ENCODE measurements around the gene CTCFL. TPM values are rescaled to one million over a fixed set of nuclear protein-coding genes. Genes with fewer than 3 reads are reported as not detected.

CTCFL gene
- total RNA-seq, 1 donor from 2014 or later, result not detected

DNA sequence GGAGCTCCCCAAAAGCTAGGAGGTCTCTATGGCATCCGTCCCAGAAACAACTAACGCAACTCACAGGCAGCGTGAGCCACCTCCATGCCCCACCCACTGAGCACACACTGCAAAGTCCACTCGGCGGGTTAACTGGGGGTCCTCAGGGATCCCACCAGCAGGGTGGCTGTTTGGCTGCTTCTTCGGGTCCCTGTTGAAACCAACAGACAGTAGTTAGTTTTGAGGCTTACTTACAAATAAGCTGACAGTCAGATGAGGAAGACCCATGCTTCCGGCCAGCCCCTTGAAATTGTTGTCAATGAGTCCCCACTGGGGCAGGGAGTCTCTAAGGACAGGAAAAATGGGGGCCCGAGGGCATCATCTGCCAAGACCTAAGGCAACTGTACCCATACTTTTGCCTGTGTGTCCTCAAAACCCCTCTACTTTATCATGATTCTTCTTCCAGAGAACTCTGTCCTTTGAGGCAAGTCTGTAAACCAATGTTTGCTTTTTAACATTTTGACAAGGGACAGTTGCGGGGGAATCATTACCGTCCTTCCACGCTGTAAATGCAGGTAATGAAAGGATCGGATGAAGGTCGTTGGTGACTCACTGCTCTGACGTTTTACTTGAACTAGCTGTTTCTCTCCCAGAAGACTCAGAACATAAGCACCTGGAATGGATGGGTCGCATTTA lies 33.8 kb upstream of the CTCFL start:
- Mint-ChIP-seq H3K27me3 (ENCODE audit: insufficient read depth, low read depth) (peaks cover 7% of the 10 kb centered on the region), H3K4me3 (no peak overlapping the region), H3K9me3 (peaks cover 1% of the 10 kb centered on the region), H3K27ac (no peak overlapping the region), H3K4me1 (peaks cover 9% of the 10 kb centered on the region), H3K36me3 (no peaks in the 10 kb centered on the region)
- H3K27me3 ChIP-seq, result no peaks in the 10 kb centered on the region
- H3K9ac ChIP-seq, result no peak overlapping the region
- no peaks in the 10 kb centered on the region for H3K79me2 ChIP-seq (ENCODE audit: low read depth)
- H2AFZ ChIP-seq (replicated peaks), result no peak overlapping the region
- no peak overlapping the region for H3K4me3 ChIP-seq
- H3F3A ChIP-seq (ENCODE audit: low read depth), result no peaks in the 10 kb centered on the region
- no peak for DNase-seq (ENCODE audit: low spot score)
- no peaks in the 10 kb centered on the region for H4K20me1 ChIP-seq (ENCODE audit: low read depth)
- TF ChIP-seq EZH2phosphoT487 (IDR thresholded peaks at IDR 0.05) (no peak), EZH2 (IDR thresholded peaks at IDR 0.05) (no peak)
- TF ChIP-seq, protein P1, sequence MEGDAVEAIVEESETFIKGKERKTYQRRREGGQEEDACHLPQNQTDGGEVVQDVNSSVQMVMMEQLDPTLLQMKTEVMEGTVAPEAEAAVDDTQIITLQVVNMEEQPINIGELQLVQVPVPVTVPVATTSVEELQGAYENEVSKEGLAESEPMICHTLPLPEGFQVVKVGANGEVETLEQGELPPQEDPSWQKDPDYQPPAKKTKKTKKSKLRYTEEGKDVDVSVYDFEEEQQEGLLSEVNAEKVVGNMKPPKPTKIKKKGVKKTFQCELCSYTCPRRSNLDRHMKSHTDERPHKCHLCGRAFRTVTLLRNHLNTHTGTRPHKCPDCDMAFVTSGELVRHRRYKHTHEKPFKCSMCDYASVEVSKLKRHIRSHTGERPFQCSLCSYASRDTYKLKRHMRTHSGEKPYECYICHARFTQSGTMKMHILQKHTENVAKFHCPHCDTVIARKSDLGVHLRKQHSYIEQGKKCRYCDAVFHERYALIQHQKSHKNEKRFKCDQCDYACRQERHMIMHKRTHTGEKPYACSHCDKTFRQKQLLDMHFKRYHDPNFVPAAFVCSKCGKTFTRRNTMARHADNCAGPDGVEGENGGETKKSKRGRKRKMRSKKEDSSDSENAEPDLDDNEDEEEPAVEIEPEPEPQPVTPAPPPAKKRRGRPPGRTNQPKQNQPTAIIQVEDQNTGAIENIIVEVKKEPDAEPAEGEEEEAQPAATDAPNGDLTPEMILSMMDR (IDR thresholded peaks at IDR 0.05), result no peak
- H3K4me1 ChIP-seq, result no peaks in the 10 kb centered on the region
- H3K36me3 ChIP-seq, result no peaks in the 10 kb centered on the region
- no peak overlapping the region for H3K4me2 ChIP-seq
- H3K9me3 ChIP-seq (ENCODE audit: low read depth), result no peaks in the 10 kb centered on the region
- H3K27ac ChIP-seq, result no peak overlapping the region

DNA sequence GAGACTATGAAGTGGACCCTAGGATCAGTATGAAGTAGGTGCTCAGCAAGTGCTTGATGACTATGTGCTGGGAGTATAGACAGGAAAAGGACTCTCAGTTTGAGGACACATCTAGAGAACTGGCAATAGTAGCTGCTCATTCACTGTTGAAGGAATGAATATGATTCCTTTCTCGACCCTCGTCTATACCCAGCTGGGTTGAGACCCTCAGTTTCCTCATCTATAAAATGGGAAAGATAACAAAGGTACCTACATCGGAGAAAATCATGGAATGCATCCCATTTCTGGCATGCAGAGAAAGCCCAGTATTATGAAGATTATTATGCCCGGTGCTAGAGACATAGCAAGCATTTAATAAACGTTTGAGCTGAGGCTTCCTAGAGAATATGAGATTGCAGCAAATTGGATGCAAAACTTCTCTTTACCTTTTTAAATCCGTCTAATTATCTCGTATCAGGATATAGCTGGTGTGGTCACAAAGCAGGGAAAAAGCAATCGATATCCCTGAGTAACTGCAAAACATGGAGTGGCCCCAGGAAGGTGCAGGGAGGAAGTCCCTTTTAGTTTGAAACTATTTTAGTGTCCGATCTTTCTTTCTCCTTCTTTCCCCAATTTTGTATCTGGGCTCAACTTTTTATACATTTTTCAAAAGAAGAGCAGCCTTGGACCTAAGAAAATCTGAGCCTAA lies 33.1 kb upstream of the CTCFL start:
- DNase-seq (ENCODE audit: low spot score), result no peak
- H3K27me3 ChIP-seq, result no peaks in the 10 kb centered on the region
- H3K27ac ChIP-seq, result no peak overlapping the region
- no peaks in the 10 kb centered on the region for H3K79me2 ChIP-seq (ENCODE audit: low read depth)
- no peak overlapping the region for H3K9ac ChIP-seq
- no peaks in the 10 kb centered on the region for H3K36me3 ChIP-seq
- no peaks in the 10 kb centered on the region for H4K20me1 ChIP-seq (ENCODE audit: low read depth)
- TF ChIP-seq, protein P1 (IDR thresholded peaks at IDR 0.05), result no peak
- TF ChIP-seq EZH2 (IDR thresholded peaks at IDR 0.05) (no peak), EZH2phosphoT487 (IDR thresholded peaks at IDR 0.05) (no peak)
- Mint-ChIP-seq H3K4me1 (peaks cover 9% of the 10 kb centered on the region), H3K4me3 (no peak overlapping the region), H3K27me3 (ENCODE audit: insufficient read depth, low read depth) (peaks cover 7% of the 10 kb centered on the region), H3K36me3 (no peaks in the 10 kb centered on the region), H3K27ac (no peak overlapping the region), H3K9me3 (no peaks in the 10 kb centered on the region)
- no peak overlapping the region for H3K4me2 ChIP-seq
- no peaks in the 10 kb centered on the region for H3F3A ChIP-seq (ENCODE audit: low read depth)
- H3K4me1 ChIP-seq, result no peaks in the 10 kb centered on the region
- H2AFZ ChIP-seq (replicated peaks), result no peak overlapping the region
- no peaks in the 10 kb centered on the region for H3K9me3 ChIP-seq (ENCODE audit: low read depth)
- no peak overlapping the region for H3K4me3 ChIP-seq

DNA sequence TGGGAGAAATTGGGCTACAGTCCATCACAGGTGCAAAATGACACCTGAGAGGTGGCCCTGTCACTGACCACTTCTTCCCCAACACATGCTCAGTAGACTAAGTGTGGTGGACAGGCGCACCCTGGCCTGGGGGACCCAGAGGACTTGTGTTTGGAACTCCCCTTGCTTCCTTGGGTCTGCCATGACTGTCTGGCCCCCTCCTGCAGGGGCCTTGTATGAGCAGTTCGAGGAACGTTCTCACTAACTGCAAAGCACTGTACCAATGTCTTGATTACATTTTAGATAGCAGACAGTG lies 32.0 kb upstream of the CTCFL start:
- Histone ChIP-seq H2AFZ (replicated peaks) (no peak overlapping the region), H3F3A (ENCODE audit: low read depth) (no peaks in the 10 kb centered on the region), H4K20me1 (ENCODE audit: low read depth) (no peaks in the 10 kb centered on the region), H3K9ac (no peak overlapping the region), H3K27me3 (no peaks in the 10 kb centered on the region), H3K36me3 (no peaks in the 10 kb centered on the region), H3K4me1 (no peaks in the 10 kb centered on the region), H3K4me3 (no peak overlapping the region), H3K9me3 (ENCODE audit: low read depth) (no peaks in the 10 kb centered on the region), H3K79me2 (ENCODE audit: low read depth) (no peaks in the 10 kb centered on the region), H3K27ac (no peak overlapping the region), H3K4me2 (no peak overlapping the region)
- H3K27ac Mint-ChIP-seq, result peak overlapping the region; percentile 50
- TF ChIP-seq EZH2phosphoT487 (IDR thresholded peaks at IDR 0.05), result no peak
- TF ChIP-seq EZH2 (IDR thresholded peaks at IDR 0.05), result no peak
- TF ChIP-seq, protein P1 (IDR thresholded peaks at IDR 0.05), result no peak
- peaks cover 7% of the 10 kb centered on the region for H3K27me3 Mint-ChIP-seq (ENCODE audit: insufficient read depth, low read depth)
- no peak for DNase-seq (ENCODE audit: low spot score)
- no peaks in the 10 kb centered on the region for H3K36me3 Mint-ChIP-seq
- peaks cover 9% of the 10 kb centered on the region for H3K4me1 Mint-ChIP-seq
- no peak overlapping the region for H3K4me3 Mint-ChIP-seq
- no peaks in the 10 kb centered on the region for H3K9me3 Mint-ChIP-seq

All from neural progenitor cell (in vitro differentiated cells).